IMR-90 (cell line): ENCODE measurements around the gene TMC1. TPM values are rescaled to one million over a fixed set of nuclear protein-coding genes. Genes with fewer than 3 reads are reported as not detected.

Experiments
- ATAC-seq: fragments of 200-7000 bp; cut with Tn5 transposase; 2 replicates; pipeline ENCODE4 v1.9.1; 2020; ENCODE audit warnings: low read depth, mild to moderate bottlenecking, moderate library complexity
- BruUV-seq: library from RNA; stranded (reverse); fragments of 400-500 nt; replicated peaks from 2 replicates; lab custom pipeline; 2021; lab: Mats Ljungman, UMichigan
- CTCF ChIA-PET: fragments of 300-600 bp; formaldehyde crosslinking; extraction: SDS; loops from one replicate; lab custom pipeline; 2021; ENCODE audit warnings: antibody characterized with exemption; lab: Yijun Ruan, JAX
- POLR2A ChIA-PET: fragments of 300-600 bp; sonication (Branson Sonifier 250); formaldehyde crosslinking; loops from one replicate; lab custom pipeline; 2022; ENCODE audit warnings: antibody characterized with exemption; ENCODE audit not compliant: unreplicated experiment; lab: Charles Lee
- DNase-seq: peaks from one replicate; pipeline ENCODE4 v3.0.0; 2013
- H2AFZ ChIP-seq: replicated peaks from 2 replicates; pipeline ENCODE3; 2013; ENCODE audit warnings: low read length, mild to moderate bottlenecking; ENCODE audit not compliant: poor library complexity
- H2AK5ac ChIP-seq: 2 replicates; pipeline ENCODE4 v1.6.1; 2013; ENCODE audit warnings: low read depth, low read length, inconsistent platforms
- H2AK9ac ChIP-seq: replicated peaks from 2 replicates; pipeline ENCODE3; 2013; ENCODE audit warnings: mild to moderate bottlenecking, low read depth, low read length, moderate library complexity; ENCODE audit not compliant: poor library complexity
- H2BK120ac ChIP-seq: 2 replicates; pipeline ENCODE4 v1.6.1; 2013; ENCODE audit warnings: low read depth, low read length, inconsistent platforms
- H2BK15ac ChIP-seq: 3 replicates; pipeline ENCODE4 v1.6.1; 2013; ENCODE audit warnings: low read depth, low read length, inconsistent platforms
- H2BK20ac ChIP-seq: 2 replicates; pipeline ENCODE4 v1.6.1; 2013; ENCODE audit warnings: low read depth, mild to moderate bottlenecking, inconsistent platforms, low read length, moderate library complexity
- H2BK5ac ChIP-seq: 2 replicates; pipeline ENCODE4 v1.6.1; 2013; ENCODE audit warnings: mild to moderate bottlenecking, low read depth, low read length, inconsistent platforms; ENCODE audit not compliant: poor library complexity, severe bottlenecking
- H3K14ac ChIP-seq: replicated peaks from 2 replicates; pipeline ENCODE4 v1.6.1; 2013; ENCODE audit warnings: low read depth, low read length, inconsistent platforms
- H3K18ac ChIP-seq: 2 replicates; pipeline ENCODE4 v1.6.1; 2013; ENCODE audit warnings: low read depth, low read length, control low read depth
- H3K23ac ChIP-seq: 2 replicates; pipeline ENCODE4 v1.6.1; 2013; ENCODE audit warnings: low read depth, low read length, inconsistent platforms
- H3K27ac ChIP-seq: 2 replicates; pipeline ENCODE4 v1.5.1; 2013; ENCODE audit warnings: mild to moderate bottlenecking, control low read depth, low read length; ENCODE audit not compliant: insufficient read depth
- H3K27me3 ChIP-seq: 2 replicates; pipeline ENCODE4 v1.6.1; 2013; ENCODE audit warnings: low read length; ENCODE audit not compliant: control insufficient read depth, insufficient read depth
- H3K36me3 ChIP-seq: 2 replicates; pipeline ENCODE4 v1.6.1; 2013; ENCODE audit warnings: low read length, mixed read lengths; ENCODE audit not compliant: control insufficient read depth, insufficient read depth
- H3K4ac ChIP-seq: 2 replicates; pipeline ENCODE4 v1.6.1; 2013; ENCODE audit warnings: low read depth, low read length, inconsistent platforms
- H3K4me1 ChIP-seq: 2 replicates; pipeline ENCODE4 v1.6.1; 2013; ENCODE audit warnings: low read length, mixed read lengths; ENCODE audit not compliant: control insufficient read depth, insufficient read depth
- H3K4me2 ChIP-seq: 2 replicates; pipeline ENCODE4 v1.6.1; 2013; ENCODE audit warnings: low read depth, mild to moderate bottlenecking, control low read depth, low read length, moderate library complexity
- H3K4me3 ChIP-seq: 2 replicates; pipeline ENCODE4 v1.5.1; 2013; ENCODE audit warnings: low read depth, mild to moderate bottlenecking, control low read depth, low read length, moderate library complexity; ENCODE audit not compliant: insufficient read depth
- H3K56ac ChIP-seq: 2 replicates; pipeline ENCODE4 v1.6.1; 2013; ENCODE audit warnings: low read length, inconsistent platforms; ENCODE audit not compliant: insufficient read depth; ENCODE audit errors: extremely low read depth
- H3K79me1 ChIP-seq, 2 experiments: 2 replicates each; pipeline ENCODE4 v1.6.1; 2013; ENCODE audit warnings: low read length in 2 of 2, inconsistent platforms in 1 of 2, low read depth in 1 of 2
- H3K9ac ChIP-seq: 2 replicates; pipeline ENCODE4 v1.6.1; 2013; ENCODE audit warnings: low read depth, low read length, control low read depth
- H3K9me1 ChIP-seq: 2 replicates; pipeline ENCODE4 v1.6.1; 2013; ENCODE audit warnings: low read length, inconsistent platforms; ENCODE audit not compliant: insufficient read depth
- H3K9me3 ChIP-seq: 2 replicates; pipeline ENCODE4 v1.6.1; 2013; ENCODE audit warnings: low read length; ENCODE audit not compliant: control insufficient read depth, insufficient read depth
- H4K20me1 ChIP-seq: 2 replicates; pipeline ENCODE4 v1.6.1; 2013; ENCODE audit warnings: low read length, inconsistent platforms; ENCODE audit not compliant: insufficient read depth
- H4K5ac ChIP-seq: 2 replicates; pipeline ENCODE4 v1.6.1; 2013; ENCODE audit warnings: mild to moderate bottlenecking, low read depth, low read length, control low read depth
- H4K8ac ChIP-seq, 2 experiments: 2 replicates each; pipeline ENCODE4 v1.6.1; 2013; ENCODE audit warnings: low read depth in 2 of 2, low read length in 2 of 2, control low read depth in 1 of 2, inconsistent platforms in 1 of 2
- H4K91ac ChIP-seq: 2 replicates; pipeline ENCODE4 v1.6.1; 2013; ENCODE audit warnings: low read depth, low read length, inconsistent platforms; ENCODE audit not compliant: insufficient read depth
- CHD1 ChIP-seq: IDR thresholded peaks from 2 replicates; pipeline ENCODE4 v1.6.1; 2012; ENCODE audit warnings: low read depth, low read length, improper control_type of control experiment
- MAFK ChIP-seq: IDR thresholded peaks from 2 replicates; pipeline ENCODE4 v1.6.1; 2012; ENCODE audit warnings: low read depth, low read length, improper control_type of control experiment
- POLR2A ChIP-seq: IDR thresholded peaks from 2 replicates; pipeline ENCODE4 v1.6.1; 2012; ENCODE audit warnings: mild to moderate bottlenecking, low read depth, low read length
- RCOR1 ChIP-seq: IDR thresholded peaks from 2 replicates; pipeline ENCODE4 v1.6.1; 2012; ENCODE audit warnings: mild to moderate bottlenecking, low read length, improper control_type of control experiment; ENCODE audit not compliant: insufficient replicate concordance
- WGBS, 2 experiments: methylation state at CpG; one replicate each; pipeline versions ENCODE4 v1.1.5 to v1.1.7; 2013; ENCODE audit warnings: missing lambda C conversion rate in 2 of 2; ENCODE audit not compliant: insufficient read length in 1 of 2; ENCODE audit errors: extremely low coverage in 2 of 2; 5-methylcytosine and 5-hydroxymethylcytosine counted together
- dilution Hi-C: fragments of 300-500 bp; cut with HindIII; formaldehyde crosslinking; loops from one replicate; pipeline ENCODE4 v1.14.3; 2018; ENCODE audit warnings: low sequenced_read_pairs; ENCODE audit not compliant: unreplicated experiment
- in situ Hi-C: fragments of 300-500 bp; cut with MboI; formaldehyde crosslinking; loops from 3 replicates; pipeline ENCODE4 v1.14.3; 2019; ENCODE audit warnings: low sequenced_read_pairs, inconsistent platforms, mixed read lengths
- intact Hi-C: fragments of 100-400 bp; cut with micrococcal nuclease; formaldehyde crosslinking; loops from 2 replicates; pipeline ENCODE4 v1.10.0; 2022
- polyA plus RNA-seq, 3 experiments: library from polyadenylated mRNA; depleted of rRNA; stranded (reverse); fragments of >200 nt; gene quantifications; 2 replicates each; pipeline ENCODE4 v1.2.3, GENCODE V29; 2012; ENCODE audit warnings: low replicate concordance in 1 of 3
- total RNA-seq: library from RNA; depleted of rRNA; stranded (reverse); fragments of >200 nt; gene quantifications from 2 replicates; pipeline ENCODE4 v1.2.3, GENCODE V29; 2012
- TF ChIP-seq, protein P1 (sequence below): fragments of 150-350 bp; IDR thresholded peaks from 2 replicates; pipeline ENCODE4 v1.6.1; 2016; ENCODE audit warnings: low read depth, mild to moderate bottlenecking, low read length, moderate library complexity, borderline replicate concordance

Gene TMC1
- total and polyA plus RNA-seq, 2 of the 4 experiments (the other 2 are of a cell fraction) = not detected

DNA sequence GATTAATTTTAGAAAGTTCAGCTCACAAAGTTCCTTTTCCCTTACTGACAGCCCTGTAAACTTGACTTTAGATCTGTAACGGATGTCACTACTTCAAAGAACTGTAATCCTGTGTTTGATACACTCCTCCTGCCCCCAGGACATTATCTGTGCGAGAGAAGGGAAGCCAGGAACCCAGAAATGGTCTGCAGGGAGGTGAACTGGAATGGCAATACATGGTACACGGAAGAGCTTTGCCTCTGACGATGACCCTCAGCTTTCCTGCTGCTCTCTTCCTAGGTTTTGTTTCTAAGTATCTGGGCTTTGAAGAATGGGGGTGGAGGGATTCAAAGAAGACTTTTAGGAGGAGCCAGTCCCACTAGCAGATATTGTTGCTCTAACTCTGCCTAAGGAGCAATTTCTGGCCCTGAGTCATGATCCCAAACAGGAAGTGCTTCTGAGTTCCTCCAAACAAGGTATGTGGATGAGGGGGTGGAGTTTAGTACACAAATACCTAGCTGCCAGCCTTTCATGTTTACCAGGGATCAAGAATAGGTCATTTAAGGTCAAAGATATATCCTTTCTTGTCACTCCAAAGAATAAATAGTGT is 43.4 kb upstream of the TMC1 start:
- Histone ChIP-seq H3K36me3 (no peaks in the 10 kb centered on the region), H3K4me3 (no peak overlapping the region), H3K56ac (peak overlapping the region; percentile 81; the same call in 1 of the 2 replicates), H4K5ac (peak overlapping the region; percentile 100), H3K27me3 (no peaks in the 10 kb centered on the region), H2AFZ (peak overlapping the region; percentile 82), H3K9me3 (no peaks in the 10 kb centered on the region), H3K14ac (peak overlapping the region; percentile 94), H3K23ac (peak overlapping the region; percentile 95), H3K9me1 (peaks cover 5% of the 10 kb centered on the region), H2BK15ac (peak overlapping the region; percentile 89), H4K91ac (peak overlapping the region; percentile 96), H2BK5ac (peak overlapping the region; percentile 89), H3K79me1 (peaks cover 0 to 3% of the 10 kb centered on the region in 2 experiments; a peak in 1 of 4 replicates), H3K18ac (peak overlapping the region; percentile 100), H2AK5ac (peak overlapping the region; percentile 96), H3K9ac (peak overlapping the region; percentile 52; the same call in 1 of the 2 replicates), H3K4me2 (peak overlapping the region; percentile 66), H2AK9ac (peak overlapping the region; percentile 84), H2BK120ac (peak overlapping the region; percentile 97), H2BK20ac (peak overlapping the region; percentile 99), H4K20me1 (no peaks in the 10 kb centered on the region), H3K4ac (peak overlapping the region; percentile 99), H3K4me1 (peaks cover 25% of the 10 kb centered on the region), H3K27ac (peak overlapping the region; percentile 94), H4K8ac (peak overlapping the region; percentile 62 to 99)
- ChIA-PET POLR2A (no interaction called here), CTCF (interaction anchor here (1.2 kb wide), 1 partner anchor 112 kb away, joined by 5 read pairs; no protein-coding TSS in a partner anchor)
- dilution Hi-C loops = no loop called here
- in situ Hi-C loops = no loop called here
- intact Hi-C loops = loop anchor here (2.0 to 10.0 kb wide), 3 partner anchors 36 to 113 kb away; partner anchors contain the start of gene ZFAND5
- BruUV-seq = no TSS peak
- TF ChIP-seq, protein P1, sequence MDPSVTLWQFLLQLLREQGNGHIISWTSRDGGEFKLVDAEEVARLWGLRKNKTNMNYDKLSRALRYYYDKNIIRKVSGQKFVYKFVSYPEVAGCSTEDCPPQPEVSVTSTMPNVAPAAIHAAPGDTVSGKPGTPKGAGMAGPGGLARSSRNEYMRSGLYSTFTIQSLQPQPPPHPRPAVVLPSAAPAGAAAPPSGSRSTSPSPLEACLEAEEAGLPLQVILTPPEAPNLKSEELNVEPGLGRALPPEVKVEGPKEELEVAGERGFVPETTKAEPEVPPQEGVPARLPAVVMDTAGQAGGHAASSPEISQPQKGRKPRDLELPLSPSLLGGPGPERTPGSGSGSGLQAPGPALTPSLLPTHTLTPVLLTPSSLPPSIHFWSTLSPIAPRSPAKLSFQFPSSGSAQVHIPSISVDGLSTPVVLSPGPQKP = no peak
- TF ChIP-seq POLR2A (no peak), MAFK (peak; percentile 26; the same call in 1 of the 2 replicates), CHD1 (no peak), RCOR1 (no peak)
- DNase-seq (peak; percentile 76), ATAC-seq (peak; percentile 64)
- no CpG with 5 or more reads among the region's 4 CpGs for WGBS, 2 experiments
